GM18861 (cell line): Measurements from ENCODE around the gene TENT4B.
"Not testable (repeated sequence)": the region's sequence is repeated elsewhere in the genome, so short reads cannot be mapped to it uniquely, and the experiment has no call there.

Experiments used
- ATAC-seq: cut with Tn5 transposase; IDR thresholded peaks from one replicate; pipeline ENCODE4 v1.9.1; 2021; ENCODE audit not compliant: unreplicated experiment

The TENT4B gene

DNA sequence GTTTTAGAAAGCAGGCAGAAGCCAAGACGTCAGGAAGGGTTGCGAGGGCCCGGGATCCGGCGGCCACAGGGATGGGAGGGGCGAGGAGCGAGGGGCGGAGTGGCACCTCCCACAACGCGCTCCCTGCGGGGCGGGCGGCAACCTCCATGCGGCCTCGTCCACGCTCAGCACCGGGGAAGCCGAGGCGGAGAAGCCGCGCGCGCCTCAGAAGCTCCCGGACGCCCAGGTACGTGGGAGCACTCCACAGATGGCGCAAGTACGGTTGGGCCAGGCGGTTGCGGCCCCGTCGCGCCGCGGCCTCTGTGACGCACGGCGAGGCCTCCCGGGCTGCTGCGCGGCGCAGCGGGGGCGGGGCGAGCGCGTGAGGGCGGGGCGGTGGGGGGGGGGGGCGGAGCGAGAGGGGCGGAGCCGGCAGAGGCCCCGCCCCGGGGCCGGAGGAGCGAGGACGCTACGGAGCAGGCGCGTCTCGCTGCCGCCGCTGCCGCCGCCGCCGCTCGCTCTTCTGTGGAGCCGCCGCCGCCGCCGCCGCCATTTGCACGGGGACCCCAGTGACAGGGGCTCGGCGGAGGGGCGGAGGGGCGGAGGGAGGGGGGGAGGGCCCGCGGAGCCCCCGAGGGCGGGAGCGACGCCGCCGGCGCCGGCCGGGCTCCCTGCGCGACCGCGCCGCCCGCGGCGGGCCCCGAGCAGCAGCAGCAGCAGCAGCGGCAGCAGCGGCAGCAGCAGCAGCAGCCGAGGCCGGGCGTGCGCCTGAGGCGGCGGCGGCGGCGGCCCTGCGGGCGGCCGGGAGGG is at the start of gene TENT4B:
TSS of gene TENT4B (plus strand) at position 500 of the 789 bp plus-strand sequence. CDS start 316 bp downstream, outside the sequence.
- ATAC-seq, result peak; percentile 60

DNA sequence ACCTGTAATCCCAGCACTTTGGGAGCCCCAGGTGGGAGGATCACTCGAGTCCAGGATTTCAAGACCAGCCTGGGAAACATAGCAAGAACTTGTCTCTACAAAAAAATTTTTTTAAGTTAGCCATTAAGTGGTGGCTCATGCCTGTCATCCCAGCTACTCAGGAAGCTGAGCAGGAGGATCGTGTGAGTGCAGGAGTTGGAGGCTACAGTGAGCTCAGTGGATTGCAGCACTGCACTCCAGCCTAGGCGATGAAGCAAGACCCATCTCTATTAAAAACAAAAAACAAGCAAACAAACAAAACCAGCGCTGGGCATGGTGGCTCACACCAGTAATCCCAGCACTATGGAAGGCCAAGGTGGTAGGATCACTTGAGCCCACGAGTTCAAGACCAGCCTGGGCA is 49.3 kb upstream of the TENT4B start:
- no peak for ATAC-seq

DNA sequence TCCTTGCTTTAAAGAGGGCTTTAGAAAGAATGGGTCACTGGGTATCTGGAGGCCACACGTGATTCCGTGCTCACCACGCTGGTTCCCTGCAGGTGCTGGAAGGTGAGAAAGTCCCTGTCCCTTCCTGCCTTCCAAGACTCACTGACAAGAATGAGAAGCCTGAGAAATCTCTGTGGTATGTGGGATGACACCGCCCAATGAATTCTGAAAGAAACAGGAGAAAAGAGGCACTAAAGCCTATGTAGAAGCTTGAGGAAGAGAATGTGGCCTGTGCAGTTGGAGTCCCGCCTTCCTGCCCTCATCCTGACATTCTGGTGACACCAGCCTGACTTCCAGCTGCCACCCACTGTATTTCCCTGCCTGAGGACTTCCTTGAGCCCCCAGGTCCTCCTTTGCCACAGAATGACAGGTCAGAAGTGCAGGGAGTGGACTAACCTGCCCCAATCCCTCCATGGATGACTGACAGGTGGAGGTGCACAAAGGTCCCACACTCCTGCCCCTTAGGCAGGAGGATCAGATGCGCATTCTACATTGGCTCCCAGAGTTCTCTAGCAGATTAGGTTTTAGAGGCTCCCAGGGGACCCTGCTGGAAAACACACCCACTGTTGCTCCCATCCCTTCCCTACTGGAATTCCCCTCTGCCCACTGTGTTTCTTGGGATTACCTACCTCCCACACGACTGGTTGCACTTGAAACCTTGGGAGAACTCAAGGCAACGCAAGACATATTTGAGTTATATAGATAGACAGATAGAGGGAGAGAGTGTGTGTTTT is 38.6 kb upstream of the TENT4B start:
- ATAC-seq, result no peak

DNA sequence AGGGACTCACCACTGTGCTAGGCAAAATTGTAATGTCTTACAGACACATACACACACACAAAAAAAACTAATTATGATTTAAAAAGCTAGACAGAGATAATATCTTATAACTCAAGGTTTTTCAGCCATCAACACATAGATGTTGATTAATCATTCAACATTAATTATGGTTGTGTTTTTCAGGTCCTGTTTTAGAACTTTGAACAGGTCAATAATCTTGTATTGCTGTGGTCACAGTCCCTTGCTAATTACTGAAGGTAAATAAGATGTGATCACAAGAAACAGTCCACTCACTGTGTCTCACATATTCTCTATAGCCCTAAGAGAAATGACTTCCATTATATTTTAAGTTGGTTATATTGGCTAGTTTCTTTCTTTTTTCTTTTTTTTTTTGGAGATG is 32.4 kb upstream of the TENT4B start:
- ATAC-seq, result no peak

DNA sequence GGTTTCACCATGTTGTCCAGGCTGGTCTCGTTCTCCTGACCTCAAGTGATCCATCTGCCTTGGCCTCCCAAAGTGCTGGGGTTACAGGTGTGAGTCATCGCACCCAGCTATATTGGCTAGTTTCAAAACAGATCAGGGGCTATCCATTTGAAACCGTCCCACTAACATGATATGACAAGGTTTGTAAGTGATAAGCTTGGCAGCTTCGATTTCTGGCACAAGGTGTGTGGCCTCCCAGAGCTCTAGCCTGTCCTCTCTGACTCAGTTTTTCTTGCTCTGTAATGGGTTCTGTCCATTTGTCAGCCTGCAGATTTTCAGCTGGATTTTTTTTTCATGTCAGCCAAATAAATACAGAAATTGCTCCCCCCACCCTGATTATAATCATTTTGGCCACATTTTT is 31.8 kb upstream of the TENT4B start:
- ATAC-seq, result peak; percentile 57

DNA sequence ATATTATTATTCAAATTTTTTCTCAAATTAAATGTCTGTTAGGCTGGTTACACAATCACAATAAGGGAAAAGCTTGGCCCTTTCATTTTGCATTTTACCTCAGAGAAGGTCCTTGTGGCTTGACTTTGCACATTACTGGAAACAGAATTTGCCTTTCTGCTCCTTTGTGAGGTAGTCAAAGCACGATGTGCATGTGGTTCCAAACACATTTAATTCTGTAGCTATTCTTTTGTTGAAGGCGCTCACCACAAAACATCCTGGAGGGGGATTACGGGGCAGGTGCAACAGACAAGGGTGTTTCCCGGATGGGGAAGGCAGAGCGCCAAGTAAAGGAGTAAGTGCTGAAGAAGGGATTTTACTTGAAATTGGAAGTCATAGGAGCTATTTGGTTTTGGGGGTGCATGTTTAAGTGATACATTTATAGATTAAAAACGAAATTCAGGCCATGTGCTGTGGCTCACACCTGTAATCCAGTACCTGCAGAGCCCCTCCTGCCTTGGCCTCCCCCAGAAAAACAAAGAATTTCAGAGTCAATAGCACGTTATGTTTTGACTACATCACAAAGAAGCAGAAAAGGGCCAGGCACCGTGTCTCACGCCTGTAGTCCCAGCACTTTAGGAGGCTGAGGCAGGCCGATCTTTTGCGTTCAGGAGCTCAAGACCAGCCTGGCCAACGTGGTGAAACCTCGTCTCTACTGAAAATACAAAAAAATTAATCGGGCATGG is 31.2 kb upstream of the TENT4B start:
- peak; percentile 51 for ATAC-seq

DNA sequence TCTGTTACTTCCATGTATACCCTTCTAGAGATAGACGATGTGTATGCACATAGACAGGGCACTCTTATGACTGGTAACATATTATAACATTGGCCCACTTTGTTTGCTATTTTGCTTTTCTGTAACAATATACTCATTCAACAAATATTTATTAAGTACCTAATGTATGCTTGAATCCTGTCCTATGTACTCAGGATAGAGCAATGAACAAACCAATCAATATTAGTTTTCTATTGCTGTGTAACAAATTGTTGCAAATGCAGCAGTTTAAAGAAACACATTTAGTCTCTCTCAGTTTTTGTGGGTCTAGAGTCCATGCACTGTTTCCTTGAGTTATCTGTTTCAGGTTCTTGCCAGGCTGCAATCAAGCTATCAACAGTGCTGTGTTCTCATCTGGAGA is 29.7 kb upstream of the TENT4B start:
- no peak for ATAC-seq

DNA sequence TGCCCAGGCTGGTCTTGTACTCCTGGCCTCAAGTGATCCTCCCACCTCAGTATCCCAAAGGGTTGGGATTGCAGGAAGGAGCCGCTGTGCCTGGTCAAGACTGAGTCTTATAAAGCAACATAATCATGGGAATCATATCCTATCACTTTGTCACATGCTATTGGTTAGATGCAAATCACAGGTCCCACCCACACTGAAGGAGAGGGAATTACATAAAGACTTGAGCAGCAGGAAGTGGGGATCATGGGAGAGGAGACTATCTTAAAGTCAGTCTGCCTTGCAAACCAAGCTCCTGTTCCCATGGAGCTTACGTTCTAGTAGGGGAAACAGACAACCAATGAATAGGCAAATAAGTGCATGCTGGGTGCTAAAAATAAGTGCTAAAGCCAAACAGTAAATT is 28.3 kb upstream of the TENT4B start:
- ATAC-seq, result no peak

DNA sequence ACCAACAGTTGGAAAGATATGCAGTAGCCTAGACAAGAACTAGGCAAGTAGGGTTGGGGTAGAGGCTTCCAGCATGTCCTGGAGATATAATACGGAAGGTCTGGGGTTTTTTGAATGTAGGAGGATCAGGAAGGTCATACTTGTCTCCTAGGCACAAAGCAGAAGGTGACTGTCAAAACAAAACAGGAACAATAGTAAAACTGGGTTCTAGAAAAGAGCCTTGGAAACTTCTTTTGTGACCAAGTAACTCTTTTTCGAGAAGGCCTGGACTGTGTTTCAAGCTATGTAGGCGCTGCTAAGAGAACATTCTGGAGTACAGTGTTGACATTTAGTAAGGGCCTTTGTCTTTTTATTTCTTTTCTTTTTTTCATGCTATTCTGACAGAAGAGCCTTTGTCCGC is 26.9 kb upstream of the TENT4B start:
- no peak for ATAC-seq

DNA sequence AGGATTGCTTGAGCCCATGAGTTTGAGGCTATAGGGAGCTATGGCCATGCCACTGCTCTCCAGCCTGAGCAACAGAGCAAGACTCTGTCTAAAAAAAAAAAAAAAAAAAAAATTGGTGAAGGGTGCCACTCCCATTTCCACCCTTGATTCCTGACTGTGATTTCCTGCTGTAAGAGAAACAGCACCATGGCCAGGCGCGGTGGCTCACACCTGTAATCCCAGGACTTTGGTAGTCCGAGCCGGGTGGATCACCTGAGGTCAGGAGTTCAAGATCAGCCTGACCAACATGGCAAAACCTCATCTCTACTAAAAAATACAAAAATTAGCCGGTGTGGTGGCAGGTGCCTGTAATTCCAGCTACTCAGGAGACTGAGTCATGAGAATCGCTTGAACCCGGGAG is 20.5 kb upstream of the TENT4B start:
- ATAC-seq, result not testable (repeated sequence)

DNA sequence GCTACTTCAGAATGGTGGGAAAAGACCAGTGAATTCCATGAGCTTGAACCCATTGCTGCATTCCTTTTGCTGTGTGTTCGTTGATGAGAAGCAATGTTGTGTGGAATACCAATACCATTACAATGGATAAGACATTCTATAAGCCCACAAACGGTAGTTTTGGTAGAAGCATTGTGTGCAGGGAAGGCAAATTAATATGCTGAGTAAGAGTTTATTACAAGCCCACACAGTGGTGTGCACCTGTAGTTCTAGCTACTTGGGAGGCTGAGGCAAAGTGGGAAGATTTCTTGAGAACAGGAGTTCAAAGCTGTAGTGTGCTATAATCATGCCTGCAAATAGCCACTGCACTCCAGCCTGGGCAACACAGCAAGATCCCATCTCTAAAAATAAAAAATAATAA is 19.9 kb upstream of the TENT4B start:
- no peak for ATAC-seq

DNA sequence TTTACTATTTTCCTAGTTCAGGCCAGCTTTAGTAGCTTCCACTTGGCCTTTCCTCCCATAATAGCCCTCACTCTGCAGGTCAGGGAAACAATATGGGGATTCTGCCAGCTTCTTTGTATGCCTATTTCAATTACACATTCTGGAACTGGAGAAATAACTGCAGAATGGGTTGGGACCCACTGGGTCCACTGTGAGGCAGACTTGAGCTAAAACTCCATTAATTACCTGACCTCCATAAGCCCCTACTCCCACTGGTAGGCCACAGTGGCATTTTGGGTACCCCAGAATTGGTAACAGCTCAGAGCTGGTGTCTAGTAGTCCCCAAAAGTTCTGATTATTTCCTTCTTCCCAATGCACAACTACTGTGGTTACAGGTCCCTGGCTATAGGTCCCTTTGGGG is 16.7 kb upstream of the TENT4B start:
- no peak for ATAC-seq

DNA sequence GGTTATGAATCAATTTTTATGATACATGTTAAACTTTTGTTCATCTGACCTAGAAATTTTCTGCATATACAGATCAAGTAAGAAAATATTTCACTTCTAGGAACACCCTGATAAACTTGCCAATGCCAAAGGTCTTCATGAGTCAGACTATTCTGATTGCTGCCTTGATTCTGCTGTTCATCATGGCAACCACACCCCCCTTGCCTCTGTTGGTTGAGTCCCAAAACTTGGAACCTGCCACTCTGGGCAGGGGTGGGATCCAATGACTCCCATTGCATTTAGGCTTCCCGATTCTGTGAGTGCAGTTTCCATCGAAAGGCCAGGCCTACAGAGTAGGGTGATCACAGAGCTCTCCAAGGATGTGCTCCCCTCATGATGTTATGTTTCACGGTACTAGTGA is 15.8 kb upstream of the TENT4B start:
- no peak for ATAC-seq

DNA sequence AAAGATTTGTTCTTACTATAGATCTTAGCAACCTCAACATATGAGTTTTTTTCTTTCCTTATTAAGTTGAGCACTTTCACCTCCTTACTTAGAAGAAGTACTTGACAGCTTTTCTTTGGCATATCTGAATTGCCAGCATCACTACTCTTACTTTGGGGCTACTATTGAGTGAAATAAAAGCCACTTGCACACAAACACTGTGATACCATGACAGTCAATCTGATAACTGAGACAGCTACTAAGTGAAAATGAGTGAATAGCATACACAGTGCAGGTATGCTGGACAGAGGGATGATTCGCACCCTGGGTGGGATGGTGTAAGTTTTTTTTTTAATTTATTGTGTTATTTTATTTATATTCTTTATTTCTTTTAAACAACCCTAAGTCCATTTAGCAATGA is 13.5 kb upstream of the TENT4B start:
- ATAC-seq, result no peak

DNA sequence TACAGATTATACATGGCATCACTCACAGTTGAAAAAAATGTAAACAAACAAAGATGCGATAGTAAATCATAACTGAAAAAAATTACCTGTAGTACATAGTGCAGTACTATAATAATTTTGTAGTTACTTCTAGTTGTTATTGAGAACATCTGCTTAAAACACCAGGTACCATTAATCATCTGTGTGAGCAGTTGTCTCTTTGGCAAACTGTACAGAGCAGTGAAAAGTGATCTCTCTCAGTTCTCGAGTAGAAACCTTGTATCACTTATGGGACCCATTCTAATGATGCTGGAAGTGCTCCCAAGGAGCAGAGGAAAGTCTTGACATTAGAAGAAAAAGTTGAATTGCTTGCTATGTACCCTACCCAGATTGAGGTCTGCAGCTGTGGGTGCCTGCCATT is 8.9 kb upstream of the TENT4B start:
- ATAC-seq, result no peak

DNA sequence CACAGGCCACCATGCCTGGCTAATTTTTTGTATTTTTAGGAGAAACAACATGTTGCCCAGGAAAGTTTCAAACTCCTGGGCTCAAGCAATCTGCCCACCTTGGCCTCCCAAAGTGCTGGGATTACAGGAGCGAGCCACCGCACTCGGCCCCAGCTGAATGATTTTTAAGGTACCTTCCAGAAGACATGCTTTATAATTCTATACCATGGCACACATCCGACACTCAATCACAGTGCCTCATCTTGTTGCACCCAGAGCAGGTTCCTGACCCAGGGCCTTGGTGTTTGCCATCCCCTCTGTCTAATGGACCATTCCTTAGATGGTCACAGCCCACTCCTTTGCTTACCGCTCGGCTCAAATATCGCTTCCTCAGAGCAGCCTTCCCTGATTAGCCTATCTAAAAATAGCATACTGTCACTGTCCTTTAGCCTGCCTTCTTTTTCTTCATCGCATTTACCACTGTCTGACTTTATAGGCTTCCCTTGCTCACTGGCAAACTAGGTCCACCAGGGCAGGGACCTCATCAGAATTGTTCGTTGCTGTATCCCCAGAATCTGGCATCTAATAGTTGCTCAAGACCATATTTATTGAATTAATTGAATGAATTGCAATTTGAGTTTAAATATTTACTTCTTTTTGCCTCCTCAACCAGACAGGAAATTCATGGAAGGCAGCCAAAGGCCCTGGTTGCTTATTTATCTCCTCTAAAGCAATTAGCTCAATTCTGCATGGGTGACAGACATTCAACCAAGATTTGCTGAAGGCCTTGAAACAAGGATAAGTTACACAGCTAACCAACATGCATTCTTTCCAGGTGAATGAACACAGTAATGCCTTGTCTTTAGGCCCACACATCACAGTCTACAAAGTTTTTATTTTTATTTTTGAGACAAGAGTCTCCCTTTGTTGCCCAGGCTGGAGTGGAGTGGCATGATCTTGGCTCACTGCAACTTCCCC is 6.3 kb upstream of the TENT4B start:
- ATAC-seq, result no peak

DNA sequence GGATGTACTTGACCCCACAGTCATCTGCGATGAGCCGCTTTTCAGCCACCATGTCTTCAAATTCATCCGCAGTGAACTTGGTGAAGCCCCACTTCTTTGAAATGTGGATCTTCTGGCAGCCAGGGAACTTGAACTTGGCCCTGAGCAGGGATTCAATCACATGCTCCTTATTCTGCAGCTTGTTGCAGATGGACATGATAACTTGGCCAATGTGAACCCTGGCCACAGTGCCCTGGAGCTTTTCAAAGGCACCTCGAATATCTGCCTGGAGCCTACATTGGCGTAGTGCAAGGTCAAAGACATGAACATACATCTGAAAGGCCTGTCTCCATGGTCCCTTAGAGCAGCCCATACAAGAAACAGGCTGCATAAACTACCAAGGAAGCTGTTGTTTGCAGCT is 1.8 kb upstream of the TENT4B start:
- ATAC-seq, result no peak

DNA sequence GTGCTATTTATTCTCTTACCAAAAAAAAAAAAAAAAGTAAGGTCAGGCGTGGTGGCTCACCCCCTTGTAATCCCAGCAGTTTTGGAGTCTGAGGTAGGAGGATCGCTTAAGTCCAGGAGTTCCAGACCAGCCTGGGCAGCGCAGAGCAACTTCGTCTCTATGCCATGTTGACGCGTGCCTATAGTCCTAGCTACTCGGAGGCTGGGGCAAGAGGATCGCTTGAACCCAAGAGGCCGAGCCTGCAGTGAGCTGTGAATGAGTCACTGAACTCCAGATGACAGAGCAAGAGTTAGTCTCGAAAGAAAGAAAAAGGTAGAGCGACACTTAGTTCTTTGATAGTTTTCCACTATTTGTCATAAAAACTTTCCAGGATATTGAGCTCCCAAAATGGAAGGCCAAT is 1.4 kb upstream of the TENT4B start:
- ATAC-seq, result no peak

DNA sequence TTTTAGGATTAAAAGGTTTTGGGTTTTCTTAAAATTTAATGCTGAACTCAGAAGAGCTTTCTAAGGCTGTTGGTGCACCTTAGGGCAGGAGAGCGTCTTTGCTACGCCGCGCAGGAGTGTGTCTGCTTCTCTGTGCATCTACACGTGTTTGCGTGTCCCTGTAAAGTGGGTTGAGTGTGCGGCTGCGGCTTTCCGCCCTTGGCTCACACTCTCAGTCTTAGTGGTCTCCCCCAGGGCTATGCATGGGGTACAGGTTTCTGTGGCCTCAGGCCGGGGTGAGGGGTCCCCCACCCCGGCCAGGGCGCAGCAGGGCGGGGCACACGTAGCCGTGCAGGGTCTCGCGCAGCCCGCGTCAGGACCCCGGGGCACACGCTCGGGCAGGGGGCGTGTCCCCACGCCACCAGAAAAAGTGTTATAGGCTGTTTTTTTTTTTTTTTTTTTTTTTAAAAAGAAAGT is 727 bp upstream of the TENT4B start:
- ATAC-seq, result peak; percentile 53

DNA sequence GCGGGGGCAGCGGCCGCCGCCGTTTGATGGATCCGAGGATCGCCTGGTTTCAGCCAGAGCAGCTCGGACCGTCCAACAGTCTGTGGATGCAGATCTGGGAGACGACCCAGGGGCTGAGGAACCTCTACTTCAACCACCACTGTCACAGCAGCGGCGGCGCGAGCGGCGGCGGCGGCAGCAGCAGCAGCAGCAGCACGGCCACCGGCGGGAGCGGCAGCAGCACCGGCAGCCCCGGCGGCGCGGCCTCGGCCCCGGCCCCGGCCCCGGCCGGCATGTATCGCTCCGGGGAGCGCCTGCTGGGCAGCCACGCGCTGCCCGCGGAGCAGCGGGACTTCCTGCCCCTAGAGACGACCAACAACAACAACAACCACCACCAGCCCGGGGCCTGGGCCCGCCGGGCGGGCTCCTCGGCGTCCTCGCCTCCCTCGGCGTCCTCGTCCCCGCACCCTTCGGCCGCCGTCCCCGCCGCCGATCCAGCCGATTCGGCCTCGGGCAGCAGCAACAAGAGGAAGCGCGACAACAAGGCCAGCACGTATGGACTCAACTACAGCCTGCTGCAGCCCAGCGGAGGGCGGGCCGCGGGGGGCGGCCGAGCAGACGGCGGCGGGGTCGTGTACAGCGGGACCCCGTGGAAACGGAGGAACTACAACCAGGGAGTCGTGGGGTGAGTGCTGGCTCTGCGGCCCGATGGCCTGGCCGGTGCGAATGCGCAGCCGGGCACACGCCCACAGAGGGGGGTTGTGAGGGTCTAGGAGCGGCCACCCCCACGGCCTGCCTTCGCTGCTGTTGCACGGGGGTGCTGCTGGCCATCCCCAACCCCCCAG is 702 bp downstream of the TENT4B start:
- ATAC-seq, result peak; percentile 11
